ENCODE measurements around the gene LTBP2. TPM values are rescaled to one million over a fixed set of nuclear protein-coding genes. Genes with fewer than 3 reads are reported as not detected.

The LTBP2 gene
- polyA plus RNA-seq, 1 donor from 2014 or later: 0.33 TPM

- no peaks in the 10 kb centered on the region for H3K9me2 ChIP-seq (ENCODE audit: insufficient read depth, low read length)
- TF ChIP-seq RAD21 (conservative IDR thresholded peaks at IDR 0.05): no peak
- no peak for TF ChIP-seq CTCF (IDR thresholded peaks at IDR 0.05; ENCODE audit: poor library complexity, severe bottlenecking)
- TF ChIP-seq REST (IDR thresholded peaks at IDR 0.05; ENCODE audit: borderline replicate concordance): no peak
- TF ChIP-seq MXI1 (conservative IDR thresholded peaks at IDR 0.05; ENCODE audit: poor library complexity, severe bottlenecking): no peak
- TF ChIP-seq EZH2 (IDR thresholded peaks at IDR 0.05; ENCODE audit: borderline replicate concordance, insufficient read depth, low read length, poor library complexity, severe bottlenecking): no peak
- TF ChIP-seq POLR2AphosphoS5 (IDR thresholded peaks at IDR 0.05): no peak
- no peak for TF ChIP-seq EP300 (conservative IDR thresholded peaks at IDR 0.05; ENCODE audit: poor library complexity, severe bottlenecking)
- TF ChIP-seq SMC3 (conservative IDR thresholded peaks at IDR 0.05; ENCODE audit: poor library complexity): no peak
- TF ChIP-seq TAF1 (IDR thresholded peaks at IDR 0.05; ENCODE audit: low read depth): no peak
- H2AFZ ChIP-seq (ENCODE audit: low read depth, low read length): no peak overlapping the region
Measured at GRCh38 chr14:74547331-74547927, 64.6 kb downstream of the LTBP2 start.

GRCh38 chr14:74546416-74546815, 65.6 kb downstream of the LTBP2 start:
- no peaks in the 10 kb centered on the region for H3K79me2 ChIP-seq (replicated peaks; ENCODE audit: insufficient read depth, low read length)
- H4K20me1 ChIP-seq (ENCODE audit: insufficient read depth): no peaks in the 10 kb centered on the region
- no peak for TF ChIP-seq REST (IDR thresholded peaks at IDR 0.05; ENCODE audit: borderline replicate concordance)
- no peak for TF ChIP-seq MXI1 (conservative IDR thresholded peaks at IDR 0.05; ENCODE audit: poor library complexity, severe bottlenecking)
- no peak for TF ChIP-seq RAD21 (conservative IDR thresholded peaks at IDR 0.05)
- TF ChIP-seq EP300 (conservative IDR thresholded peaks at IDR 0.05; ENCODE audit: poor library complexity, severe bottlenecking): no peak
- TF ChIP-seq CTCF (IDR thresholded peaks at IDR 0.05; ENCODE audit: poor library complexity, severe bottlenecking): no peak
- no peak for TF ChIP-seq SMC3 (conservative IDR thresholded peaks at IDR 0.05; ENCODE audit: poor library complexity)
- no peak for TF ChIP-seq TAF1 (IDR thresholded peaks at IDR 0.05; ENCODE audit: low read depth)
- TF ChIP-seq POLR2AphosphoS5 (IDR thresholded peaks at IDR 0.05): no peak
- no peak for TF ChIP-seq EZH2 (IDR thresholded peaks at IDR 0.05; ENCODE audit: borderline replicate concordance, insufficient read depth, low read length, poor library complexity, severe bottlenecking)
- no peak overlapping the region for H3K4me3 ChIP-seq (ENCODE audit: low read length)
- no peaks in the 10 kb centered on the region for H3F3A ChIP-seq (ENCODE audit: insufficient read depth, low read length, poor library complexity, severe bottlenecking)
- no peaks in the 10 kb centered on the region for H3K9me3 ChIP-seq (ENCODE audit: low read length)
- no peak overlapping the region for H2AFZ ChIP-seq (ENCODE audit: low read depth, low read length)
- no peaks in the 10 kb centered on the region for H3K9me2 ChIP-seq (ENCODE audit: insufficient read depth, low read length)
- no peaks in the 10 kb centered on the region for H3K36me3 ChIP-seq (ENCODE audit: insufficient read depth, low read length)
- H3K27ac ChIP-seq (ENCODE audit: low read length): no peak overlapping the region
- no peaks in the 10 kb centered on the region for H3K27me3 ChIP-seq (ENCODE audit: insufficient read depth, low read depth, low read length)
- no peak overlapping the region for H3K4me2 ChIP-seq (ENCODE audit: low read length)
- no peak overlapping the region for H3K9ac ChIP-seq (ENCODE audit: low read length)

More at GRCh38 chr14:74547331-74547927, 64.6 kb downstream of the LTBP2 start:
- H3K79me2 ChIP-seq (replicated peaks; ENCODE audit: insufficient read depth, low read length): no peaks in the 10 kb centered on the region
- no peaks in the 10 kb centered on the region for H3K36me3 ChIP-seq (ENCODE audit: insufficient read depth, low read length)
- H3K4me2 ChIP-seq (ENCODE audit: low read length): no peak overlapping the region
- H3K27me3 ChIP-seq (ENCODE audit: insufficient read depth, low read depth, low read length): no peaks in the 10 kb centered on the region
- no peaks in the 10 kb centered on the region for H3F3A ChIP-seq (ENCODE audit: insufficient read depth, low read length, poor library complexity, severe bottlenecking)
- no peak overlapping the region for H3K9ac ChIP-seq (ENCODE audit: low read length)
- H4K20me1 ChIP-seq (ENCODE audit: insufficient read depth): no peaks in the 10 kb centered on the region
- no peak overlapping the region for H3K4me3 ChIP-seq (ENCODE audit: low read length)
- no peaks in the 10 kb centered on the region for H3K9me3 ChIP-seq (ENCODE audit: low read length)
- H3K27ac ChIP-seq (ENCODE audit: low read length): no peak overlapping the region

Measured in neural cell (in vitro differentiated cells).